Coronary artery (tissue), 2 donors: ENCODE measurements around the gene WDR17.
A peak's percentile ranks its signal among the peaks of the same experiment; 100 is the strongest.

Experiments
- DNase-seq: peaks from one replicate; pipeline ENCODE4 v3.0.0-alpha.2; 2017; ENCODE audit warnings: low spot score
- H3K27ac ChIP-seq, 2 donors: fragments of 200-600 bp; sonication (generic); one replicate each; pipeline ENCODE4 v1.5.1; 2016 to 2019
- H3K4me3 ChIP-seq: fragments of 200-600 bp; sonication (generic); 2 replicates; pipeline ENCODE4 v1.5.1; 2016; ENCODE audit warnings: mild to moderate bottlenecking, moderate library complexity
- CTCF ChIP-seq: fragments of 200-600 bp; sonication (generic); IDR thresholded peaks from one replicate; pipeline ENCODE4 v1.5.1; 2019; ENCODE audit warnings: antibody characterized with exemption

WDR17 gene

DNA sequence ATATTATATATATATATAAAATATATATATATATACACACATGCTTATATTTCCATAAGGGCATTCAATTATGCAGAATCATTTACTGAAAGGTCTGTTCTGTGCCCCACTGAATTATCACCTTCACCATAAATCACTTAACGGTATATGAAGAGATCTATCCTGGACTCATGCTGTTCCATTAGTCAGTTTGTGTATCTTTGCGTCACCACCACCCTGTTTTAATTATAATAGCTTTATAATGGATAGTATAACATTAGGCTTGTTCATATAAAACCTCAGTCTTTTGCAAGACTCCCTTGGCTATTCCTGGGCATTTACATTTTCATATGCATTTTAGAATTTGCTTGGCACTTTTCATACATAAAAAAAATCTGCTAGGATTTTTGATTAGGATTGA lies 19.1 kb downstream of the WDR17 start:
- no peak for TF ChIP-seq CTCF
- DNase-seq: no peak
- Histone ChIP-seq H3K27ac (no peak overlapping the region), H3K4me3 (no peak overlapping the region)

GRCh38 chr4:176090115-176090514 lies 24.5 kb downstream of the WDR17 start:
- no peak for DNase-seq
- TF ChIP-seq CTCF: no peak
- Histone ChIP-seq H3K4me3 (no peak overlapping the region), H3K27ac (no peak overlapping the region)

DNA sequence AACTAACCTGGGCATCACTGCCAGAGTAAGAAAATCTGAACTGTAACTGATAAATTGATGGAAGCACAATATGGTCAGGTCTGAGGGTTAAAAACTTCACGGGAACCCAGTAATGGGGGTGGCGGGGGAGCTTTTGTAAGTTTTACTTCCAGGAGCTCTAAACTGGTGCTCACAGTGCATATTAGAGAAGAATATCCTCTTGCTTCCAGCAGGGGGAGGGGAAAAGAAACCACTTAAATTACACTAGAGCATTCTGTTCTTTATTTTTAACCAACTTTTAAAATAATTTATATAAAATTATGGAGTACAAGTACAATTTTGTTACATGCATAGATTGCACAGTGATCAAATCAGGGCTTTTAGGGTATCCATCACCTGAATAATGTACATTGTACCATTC lies 33.7 kb downstream of the WDR17 start:
- no peak for DNase-seq
- H3K4me3 ChIP-seq: no peak overlapping the region
- TF ChIP-seq CTCF: no peak
- H3K27ac ChIP-seq: no peak overlapping the region

GRCh38 chr4:176102414-176103063 lies 36.9 kb downstream of the WDR17 start:
- no peak overlapping the region for H3K27ac ChIP-seq
- TF ChIP-seq CTCF: no peak
- no peak overlapping the region for H3K4me3 ChIP-seq
- no peak for DNase-seq

- Histone ChIP-seq H3K27ac (no peak overlapping the region), H3K4me3 (no peak overlapping the region)
- TF ChIP-seq CTCF: no peak
- no peak for DNase-seq
Observed at GRCh38 chr4:176107695-176108094, 42.1 kb downstream of the WDR17 start.

DNA sequence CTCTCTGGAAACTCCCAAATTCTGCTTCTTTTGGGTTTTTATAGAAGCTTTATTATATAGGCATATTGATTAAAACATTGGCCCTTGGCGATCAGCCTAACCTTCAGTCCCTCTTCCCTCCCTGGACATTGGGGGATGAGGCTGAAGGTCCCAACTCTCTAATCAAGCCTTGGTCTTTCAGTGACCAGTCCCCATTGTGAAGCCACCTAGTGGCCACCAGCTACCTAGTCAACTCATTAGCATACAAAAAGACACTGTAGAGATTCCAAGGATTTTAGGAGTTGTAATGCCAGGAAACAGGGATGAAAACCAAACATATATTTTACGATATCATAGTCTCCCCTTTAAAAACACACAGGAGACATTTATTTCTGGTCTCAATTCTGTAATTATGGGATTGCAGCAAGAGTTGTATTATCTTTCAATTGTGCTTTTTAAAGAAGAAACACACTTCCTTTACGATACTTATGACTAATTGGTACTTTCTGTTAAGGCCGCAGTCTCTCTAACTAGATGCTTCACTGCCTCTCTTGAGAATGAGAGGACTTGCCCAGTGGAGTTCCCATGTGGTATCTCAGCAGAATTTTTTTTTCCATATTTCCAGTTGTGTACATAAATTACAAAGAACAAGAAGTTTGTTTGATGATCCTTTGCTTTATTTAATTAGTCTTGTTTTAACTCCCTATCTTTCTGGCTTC lies 58.2 kb downstream of the WDR17 start:
- Histone ChIP-seq H3K4me3 (no peak overlapping the region), H3K27ac (no peak overlapping the region)
- DNase-seq: no peak
- peak; percentile 20 for TF ChIP-seq CTCF

DNA sequence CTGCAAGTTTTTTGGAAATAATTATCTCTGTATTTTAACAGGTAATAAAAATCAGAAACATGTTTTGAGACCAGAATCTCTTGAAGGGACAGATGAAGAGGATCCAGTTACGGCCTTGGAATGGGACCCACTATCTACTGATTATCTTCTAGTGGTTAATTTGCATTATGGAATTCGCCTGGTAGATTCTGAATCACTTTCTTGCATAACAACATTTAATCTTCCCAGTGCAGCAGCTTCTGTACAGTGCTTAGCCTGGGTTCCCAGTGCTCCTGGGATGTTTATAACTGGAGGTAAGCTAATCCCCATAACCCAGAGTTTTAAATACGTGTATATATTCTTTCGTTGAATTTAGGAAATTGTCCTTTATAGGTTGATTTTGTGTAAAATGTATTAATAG lies 59.4 kb downstream of the WDR17 start:
- Histone ChIP-seq H3K4me3 (no peak overlapping the region), H3K27ac (no peak overlapping the region)
- DNase-seq: no peak
- TF ChIP-seq CTCF: no peak
